Measurements from ENCODE around the gene ZDHHC4.
A peak's percentile ranks its signal among the peaks of the same experiment; 100 is the strongest.

Gene ZDHHC4

DNA sequence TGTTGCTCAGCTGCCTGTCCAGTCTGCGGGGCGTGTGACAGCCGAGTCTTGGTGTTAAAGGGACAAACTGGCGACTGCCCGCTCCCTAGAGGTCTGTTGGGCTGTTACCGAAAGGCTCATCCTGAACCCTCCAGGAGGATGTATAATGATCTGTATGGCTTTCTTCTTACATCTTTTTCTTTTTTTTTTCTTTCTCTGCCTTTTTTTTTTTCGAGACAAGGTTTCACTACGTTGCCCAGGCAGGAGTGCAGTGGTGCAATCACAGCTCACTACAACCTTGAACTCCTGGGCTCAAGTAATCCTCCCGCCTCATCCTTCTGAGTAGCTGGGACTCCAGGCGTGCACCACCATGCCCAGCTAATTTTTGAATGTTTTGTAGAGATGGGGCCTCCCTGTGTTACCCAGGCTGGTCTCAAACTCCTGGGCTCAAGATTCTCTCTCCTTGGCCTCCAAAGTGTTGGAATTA lies 13.4 kb downstream of the ZDHHC4 start:
- CTCF ChIA-PET: interaction anchor here (0.6 to 5.5 kb wide), 8 partner anchors 8 to 75 kb away, joined by 3 to 28 read pairs (median 4); no protein-coding TSS in a partner anchor
- no peaks in the 10 kb centered on the region for H3K9me3 ChIP-seq (ENCODE audit: control insufficient read depth, insufficient read depth, low read depth, low read length)
- no peaks in the 10 kb centered on the region for H3K4me1 ChIP-seq (ENCODE audit: control insufficient read depth, insufficient read depth, low read length)
- POLR2A ChIA-PET: interaction anchor here (0.8 to 1.6 kb wide), 4 partner anchors 10 to 266 kb away, joined by 3 to 5 read pairs (median 4); no protein-coding TSS in a partner anchor
- peak overlapping the region; percentile 88 for H3K4me3 ChIP-seq (ENCODE audit: low read depth, low read length)
- peak overlapping the region; percentile 89 for H3K27ac ChIP-seq (ENCODE audit: extremely low read depth, low read depth, low read length)
- peaks cover 54 to 60% of the 10 kb centered on the region in 2 experiments for H3K36me3 ChIP-seq (ENCODE audit: control insufficient read depth in 2 of 2, insufficient read depth in 1 of 2, low read length in 2 of 2)
- no peak for TF ChIP-seq KLF16 (tag by site-specific recombination; IDR thresholded peaks at IDR 0.05)
- no peak for TF ChIP-seq ZNF394 (tag by site-specific recombination; IDR thresholded peaks at IDR 0.05; ENCODE audit: borderline replicate concordance)
- TF ChIP-seq ZNF629 (tag by site-specific recombination; IDR thresholded peaks at IDR 0.05): no peak
- no peak for TF ChIP-seq ZNF776 (tag by site-specific recombination; IDR thresholded peaks at IDR 0.05; ENCODE audit: borderline replicate concordance)
- TF ChIP-seq, protein P1, sequence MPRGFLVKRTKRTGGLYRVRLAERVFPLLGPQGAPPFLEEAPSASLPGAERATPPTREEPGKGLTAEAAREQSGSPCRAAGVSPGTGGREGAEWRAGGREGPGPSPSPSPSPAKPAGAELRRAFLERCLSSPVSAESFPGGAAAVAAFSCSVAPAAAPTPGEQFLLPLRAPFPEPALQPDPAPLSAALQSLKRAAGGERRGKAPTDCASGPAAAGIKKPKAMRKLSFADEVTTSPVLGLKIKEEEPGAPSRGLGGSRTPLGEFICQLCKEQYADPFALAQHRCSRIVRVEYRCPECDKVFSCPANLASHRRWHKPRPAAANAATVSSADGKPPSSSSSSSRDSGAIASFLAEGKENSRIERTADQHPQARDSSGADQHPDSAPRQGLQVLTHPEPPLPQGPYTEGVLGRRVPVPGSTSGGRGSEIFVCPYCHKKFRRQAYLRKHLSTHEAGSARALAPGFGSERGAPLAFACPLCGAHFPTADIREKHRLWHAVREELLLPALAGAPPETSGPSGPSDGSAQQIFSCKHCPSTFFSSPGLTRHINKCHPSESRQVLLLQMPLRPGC (tag by site-specific recombination; IDR thresholded peaks at IDR 0.05): no peak
- TF ChIP-seq ZIC2 (tag by site-specific recombination; IDR thresholded peaks at IDR 0.05): no peak
- no peak for TF ChIP-seq ZNF658 (tag by site-specific recombination; IDR thresholded peaks at IDR 0.05)
- TF ChIP-seq, protein P2, sequence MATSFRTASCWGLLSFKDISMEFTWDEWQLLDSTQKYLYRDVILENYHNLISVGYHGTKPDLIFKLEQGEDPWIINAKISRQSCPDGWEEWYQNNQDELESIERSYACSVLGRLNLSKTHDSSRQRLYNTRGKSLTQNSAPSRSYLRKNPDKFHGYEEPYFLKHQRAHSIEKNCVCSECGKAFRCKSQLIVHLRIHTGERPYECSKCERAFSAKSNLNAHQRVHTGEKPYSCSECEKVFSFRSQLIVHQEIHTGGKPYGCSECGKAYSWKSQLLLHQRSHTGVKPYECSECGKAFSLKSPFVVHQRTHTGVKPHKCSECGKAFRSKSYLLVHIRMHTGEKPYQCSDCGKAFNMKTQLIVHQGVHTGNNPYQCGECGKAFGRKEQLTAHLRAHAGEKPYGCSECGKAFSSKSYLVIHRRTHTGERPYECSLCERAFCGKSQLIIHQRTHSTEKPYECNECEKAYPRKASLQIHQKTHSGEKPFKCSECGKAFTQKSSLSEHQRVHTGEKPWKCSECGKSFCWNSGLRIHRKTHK (tag by site-specific recombination; IDR thresholded peaks at IDR 0.05): no peak
- TF ChIP-seq ZNF473 (tag by site-specific recombination; IDR thresholded peaks at IDR 0.05): no peak
- no peak for TF ChIP-seq SP7 (tag by site-specific recombination; IDR thresholded peaks at IDR 0.05)
- TF ChIP-seq, protein P3, sequence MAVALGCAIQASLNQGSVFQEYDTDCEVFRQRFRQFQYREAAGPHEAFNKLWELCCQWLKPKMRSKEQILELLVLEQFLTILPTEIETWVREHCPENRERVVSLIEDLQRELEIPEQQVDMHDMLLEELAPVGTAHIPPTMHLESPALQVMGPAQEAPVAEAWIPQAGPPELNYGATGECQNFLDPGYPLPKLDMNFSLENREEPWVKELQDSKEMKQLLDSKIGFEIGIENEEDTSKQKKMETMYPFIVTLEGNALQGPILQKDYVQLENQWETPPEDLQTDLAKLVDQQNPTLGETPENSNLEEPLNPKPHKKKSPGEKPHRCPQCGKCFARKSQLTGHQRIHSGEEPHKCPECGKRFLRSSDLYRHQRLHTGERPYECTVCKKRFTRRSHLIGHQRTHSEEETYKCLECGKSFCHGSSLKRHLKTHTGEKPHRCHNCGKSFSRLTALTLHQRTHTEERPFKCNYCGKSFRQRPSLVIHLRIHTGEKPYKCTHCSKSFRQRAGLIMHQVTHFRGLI (tag by site-specific recombination; IDR thresholded peaks at IDR 0.05): 0 out of 2 replicates have a peak, but pooled peaks have one; percentile 11
- TF ChIP-seq, protein P4, sequence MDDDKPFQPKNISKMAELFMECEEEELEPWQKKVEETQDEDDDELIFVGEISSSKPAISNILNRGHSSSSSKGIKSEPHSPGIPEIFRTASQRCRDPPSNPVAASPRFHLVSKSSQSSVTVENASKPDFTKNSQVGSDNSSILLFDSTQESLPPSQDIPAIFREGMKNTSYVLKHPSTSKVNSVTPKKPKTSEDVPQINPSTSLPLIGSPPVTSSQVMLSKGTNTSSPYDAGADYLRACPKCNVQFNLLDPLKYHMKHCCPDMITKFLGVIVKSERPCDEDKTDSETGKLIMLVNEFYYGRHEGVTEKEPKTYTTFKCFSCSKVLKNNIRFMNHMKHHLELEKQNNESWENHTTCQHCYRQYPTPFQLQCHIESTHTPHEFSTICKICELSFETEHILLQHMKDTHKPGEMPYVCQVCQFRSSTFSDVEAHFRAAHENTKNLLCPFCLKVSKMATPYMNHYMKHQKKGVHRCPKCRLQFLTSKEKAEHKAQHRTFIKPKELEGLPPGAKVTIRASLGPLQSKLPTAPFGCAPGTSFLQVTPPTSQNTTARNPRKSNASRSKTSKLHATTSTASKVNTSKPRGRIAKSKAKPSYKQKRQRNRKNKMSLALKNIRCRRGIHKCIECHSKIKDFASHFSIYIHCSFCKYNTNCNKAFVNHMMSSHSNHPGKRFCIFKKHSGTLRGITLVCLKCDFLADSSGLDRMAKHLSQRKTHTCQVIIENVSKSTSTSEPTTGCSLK (tag by site-specific recombination; IDR thresholded peaks at IDR 0.05): no peak
- no peak for TF ChIP-seq ZNF600 (tag by site-specific recombination; IDR thresholded peaks at IDR 0.05)
- TF ChIP-seq WT1 (tag by site-specific recombination; IDR thresholded peaks at IDR 0.05): no peak
- TF ChIP-seq ZNF626 (tag by site-specific recombination; IDR thresholded peaks at IDR 0.05): no peak
- TF ChIP-seq, protein P5, sequence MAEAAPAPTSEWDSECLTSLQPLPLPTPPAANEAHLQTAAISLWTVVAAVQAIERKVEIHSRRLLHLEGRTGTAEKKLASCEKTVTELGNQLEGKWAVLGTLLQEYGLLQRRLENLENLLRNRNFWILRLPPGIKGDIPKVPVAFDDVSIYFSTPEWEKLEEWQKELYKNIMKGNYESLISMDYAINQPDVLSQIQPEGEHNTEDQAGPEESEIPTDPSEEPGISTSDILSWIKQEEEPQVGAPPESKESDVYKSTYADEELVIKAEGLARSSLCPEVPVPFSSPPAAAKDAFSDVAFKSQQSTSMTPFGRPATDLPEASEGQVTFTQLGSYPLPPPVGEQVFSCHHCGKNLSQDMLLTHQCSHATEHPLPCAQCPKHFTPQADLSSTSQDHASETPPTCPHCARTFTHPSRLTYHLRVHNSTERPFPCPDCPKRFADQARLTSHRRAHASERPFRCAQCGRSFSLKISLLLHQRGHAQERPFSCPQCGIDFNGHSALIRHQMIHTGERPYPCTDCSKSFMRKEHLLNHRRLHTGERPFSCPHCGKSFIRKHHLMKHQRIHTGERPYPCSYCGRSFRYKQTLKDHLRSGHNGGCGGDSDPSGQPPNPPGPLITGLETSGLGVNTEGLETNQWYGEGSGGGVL (tag by site-specific recombination; IDR thresholded peaks at IDR 0.05): no peak
- TF ChIP-seq, protein P6, sequence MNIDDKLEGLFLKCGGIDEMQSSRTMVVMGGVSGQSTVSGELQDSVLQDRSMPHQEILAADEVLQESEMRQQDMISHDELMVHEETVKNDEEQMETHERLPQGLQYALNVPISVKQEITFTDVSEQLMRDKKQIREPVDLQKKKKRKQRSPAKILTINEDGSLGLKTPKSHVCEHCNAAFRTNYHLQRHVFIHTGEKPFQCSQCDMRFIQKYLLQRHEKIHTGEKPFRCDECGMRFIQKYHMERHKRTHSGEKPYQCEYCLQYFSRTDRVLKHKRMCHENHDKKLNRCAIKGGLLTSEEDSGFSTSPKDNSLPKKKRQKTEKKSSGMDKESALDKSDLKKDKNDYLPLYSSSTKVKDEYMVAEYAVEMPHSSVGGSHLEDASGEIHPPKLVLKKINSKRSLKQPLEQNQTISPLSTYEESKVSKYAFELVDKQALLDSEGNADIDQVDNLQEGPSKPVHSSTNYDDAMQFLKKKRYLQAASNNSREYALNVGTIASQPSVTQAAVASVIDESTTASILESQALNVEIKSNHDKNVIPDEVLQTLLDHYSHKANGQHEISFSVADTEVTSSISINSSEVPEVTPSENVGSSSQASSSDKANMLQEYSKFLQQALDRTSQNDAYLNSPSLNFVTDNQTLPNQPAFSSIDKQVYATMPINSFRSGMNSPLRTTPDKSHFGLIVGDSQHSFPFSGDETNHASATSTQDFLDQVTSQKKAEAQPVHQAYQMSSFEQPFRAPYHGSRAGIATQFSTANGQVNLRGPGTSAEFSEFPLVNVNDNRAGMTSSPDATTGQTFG (tag by site-specific recombination; IDR thresholded peaks at IDR 0.05; ENCODE audit: borderline replicate concordance): no peak
- TF ChIP-seq, protein P7, sequence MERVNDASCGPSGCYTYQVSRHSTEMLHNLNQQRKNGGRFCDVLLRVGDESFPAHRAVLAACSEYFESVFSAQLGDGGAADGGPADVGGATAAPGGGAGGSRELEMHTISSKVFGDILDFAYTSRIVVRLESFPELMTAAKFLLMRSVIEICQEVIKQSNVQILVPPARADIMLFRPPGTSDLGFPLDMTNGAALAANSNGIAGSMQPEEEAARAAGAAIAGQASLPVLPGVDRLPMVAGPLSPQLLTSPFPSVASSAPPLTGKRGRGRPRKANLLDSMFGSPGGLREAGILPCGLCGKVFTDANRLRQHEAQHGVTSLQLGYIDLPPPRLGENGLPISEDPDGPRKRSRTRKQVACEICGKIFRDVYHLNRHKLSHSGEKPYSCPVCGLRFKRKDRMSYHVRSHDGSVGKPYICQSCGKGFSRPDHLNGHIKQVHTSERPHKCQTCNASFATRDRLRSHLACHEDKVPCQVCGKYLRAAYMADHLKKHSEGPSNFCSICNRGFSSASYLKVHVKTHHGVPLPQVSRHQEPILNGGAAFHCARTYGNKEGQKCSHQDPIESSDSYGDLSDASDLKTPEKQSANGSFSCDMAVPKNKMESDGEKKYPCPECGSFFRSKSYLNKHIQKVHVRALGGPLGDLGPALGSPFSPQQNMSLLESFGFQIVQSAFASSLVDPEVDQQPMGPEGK (tag by site-specific recombination; IDR thresholded peaks at IDR 0.05): 0 out of 2 replicates have a peak, but pooled peaks have one; percentile 8
- TF ChIP-seq ZSCAN16 (tag by site-specific recombination; IDR thresholded peaks at IDR 0.05): no peak
- TF ChIP-seq ZNF701 (tag by site-specific recombination; IDR thresholded peaks at IDR 0.05): no peak
- TF ChIP-seq ZNF677 (tag by site-specific recombination; IDR thresholded peaks at IDR 0.05): no peak
- no peak for TF ChIP-seq ZNF670 (tag by site-specific recombination; IDR thresholded peaks at IDR 0.05; ENCODE audit: low read depth)
- TF ChIP-seq ZBTB20 (tag by site-specific recombination; IDR thresholded peaks at IDR 0.05): peak; percentile 90; the same call in 1 of the 2 replicates
- no peak for TF ChIP-seq SCRT1 (tag by site-specific recombination; IDR thresholded peaks at IDR 0.05; ENCODE audit: borderline replicate concordance)
- no peak for TF ChIP-seq ZNF792 (tag by site-specific recombination; IDR thresholded peaks at IDR 0.05)

Measured in HEK293 (cell line).